Panc1 (cell line): ENCODE results near the gene FAM200B.
"Not testable (repeated sequence)": the region's sequence is repeated elsewhere in the genome, so short reads cannot be mapped to it uniquely, and the experiment has no call there.

Experiments
- CTCF ChIP-seq: fragments of 450-650 bp; IDR thresholded peaks from 2 replicates; pipeline ENCODE4 v1.5.1; 2017; ENCODE audit warnings: mild to moderate bottlenecking
- SIN3A ChIP-seq: IDR thresholded peaks from 2 replicates; pipeline ENCODE4 v1.6.1; 2012; ENCODE audit warnings: low read depth, mild to moderate bottlenecking, low read length, moderate library complexity, borderline replicate concordance; ENCODE audit not compliant: insufficient read depth
- TCF7L2 ChIP-seq: IDR thresholded peaks from 2 replicates; pipeline ENCODE4 v1.6.1; 2011; ENCODE audit warnings: mild to moderate bottlenecking, low read depth, low read length, inconsistent platforms

GRCh38 chr4:15733061-15733460, 51.4 kb downstream of the FAM200B start:
- not testable (repeated sequence) for TF ChIP-seq CTCF, TCF7L2, SIN3A
